Endothelial cell of umbilical vein (primary cell): Measurements from ENCODE around the gene MTARC1.

Source experiments
- CTCF ChIP-seq, 2 donors: IDR thresholded peaks; 1 replicate in 1 of 2; 2 replicates in 1 of 2; pipeline ENCODE4 v1.5.1; 2011; ENCODE audit warnings: low read length in 2 of 2, mild to moderate bottlenecking in 2 of 2, moderate library complexity in 2 of 2, control low read depth in 1 of 2, inconsistent platforms in 1 of 2, low read depth in 1 of 2; ENCODE audit not compliant: insufficient read depth in 1 of 2; ENCODE audit errors: extremely low read depth in 1 of 2
- EZH2 ChIP-seq: IDR thresholded peaks from 2 replicates; pipeline ENCODE4 v1.6.1; 2012; ENCODE audit warnings: borderline replicate concordance, low read depth, mild to moderate bottlenecking, moderate library complexity, low read length, inconsistent platforms; ENCODE audit not compliant: severe bottlenecking
- FOS ChIP-seq: IDR thresholded peaks from 2 replicates; pipeline ENCODE4 v1.6.1; 2011; ENCODE audit warnings: mild to moderate bottlenecking, low read length, moderate library complexity, borderline replicate concordance; ENCODE audit not compliant: insufficient read depth
- GATA2 ChIP-seq: IDR thresholded peaks from 2 replicates; pipeline ENCODE4 v1.7.0; 2011; ENCODE audit warnings: low read depth, mild to moderate bottlenecking, moderate library complexity, mixed read lengths, low read length; ENCODE audit not compliant: insufficient read length, insufficient read depth
- JUN ChIP-seq: IDR thresholded peaks from 2 replicates; pipeline ENCODE4 v1.6.1; 2011; ENCODE audit warnings: borderline replicate concordance, low read depth; ENCODE audit not compliant: insufficient read length, insufficient read depth
- MAX ChIP-seq: IDR thresholded peaks from 2 replicates; pipeline ENCODE4 v1.6.1; 2011; ENCODE audit not compliant: insufficient read depth, insufficient read length
- MYC ChIP-seq: IDR thresholded peaks from one replicate; pipeline ENCODE4 v1.6.1; 2011; ENCODE audit warnings: mild to moderate bottlenecking, low read depth, low read length
- POLR2A ChIP-seq: IDR thresholded peaks from 2 replicates; pipeline ENCODE4 v1.6.1; 2012; ENCODE audit warnings: low read depth, mild to moderate bottlenecking, control low read depth, low read length
- POLR2AphosphoS5 ChIP-seq: IDR thresholded peaks from 2 replicates; pipeline ENCODE4 v1.6.1; 2012; ENCODE audit warnings: low read depth, mild to moderate bottlenecking, control low read depth, low read length, moderate library complexity; ENCODE audit not compliant: insufficient read depth

- no peak for TF ChIP-seq POLR2AphosphoS5
- TF ChIP-seq JUN, result no peak
- no peak for TF ChIP-seq CTCF (IDR thresholded peaks at IDR 0.05; ENCODE audit: extremely low read depth in 1 of 2, insufficient read depth in 1 of 2, low read depth in 1 of 2, low read length in 2 of 2)
- no peak for TF ChIP-seq POLR2A
- no peak for TF ChIP-seq FOS
- TF ChIP-seq EZH2, result no peak
- TF ChIP-seq GATA2, result no peak
- no peak for TF ChIP-seq MAX
- no peak for TF ChIP-seq MYC
Observed at GRCh38 chr1:220811695-220812094, 25.0 kb downstream of the MTARC1 start.
